ENCODE measurements around the gene IP6K2.

IP6K2 gene

GRCh38 chr3:48639944-48640606, 76.9 kb downstream of the IP6K2 start:
- DNase-seq (ENCODE audit: low read depth, low spot score) = no peak
